Testis (tissue), 3 donors: Measurements from ENCODE around the gene IFFO2. TPM values are rescaled to one million over a fixed set of nuclear protein-coding genes. Genes with fewer than 3 reads are reported as not detected.

ENCODE experiments used
- DNase-seq: peaks from one replicate; pipeline ENCODE4 v3.0.0-alpha.2; 2019
- H3K27ac ChIP-seq, 2 donors: fragments of 200-600 bp; sonication (generic); one replicate each; pipeline ENCODE4 v1.5.1; 2019
- H3K27me3 ChIP-seq: fragments of 200-600 bp; sonication (generic); one replicate; pipeline ENCODE4 v1.5.1; 2019
- H3K36me3 ChIP-seq: fragments of 200-600 bp; sonication (generic); one replicate; pipeline ENCODE4 v1.5.1; 2017; ENCODE audit warnings: low read depth; ENCODE audit errors: missing control alignments
- H3K4me1 ChIP-seq: fragments of 200-600 bp; sonication (generic); one replicate; pipeline ENCODE4 v1.5.1; 2019
- H3K4me3 ChIP-seq, 2 donors: fragments of 200-600 bp; sonication (generic); one replicate each; pipeline ENCODE4 v1.5.1; 2017 to 2019
- H3K9me3 ChIP-seq: fragments of 200-600 bp; sonication (generic); one replicate; pipeline ENCODE4 v1.5.1; 2017
- CTCF ChIP-seq, 3 experiments: fragments of 450-650 bp in 2 of 3; fragments of 200-600 bp in 1 of 3; sonication (generic) in 1 of 3; IDR thresholded peaks; one replicate each; pipeline ENCODE4 v1.5.1; 2016 to 2019; ENCODE audit warnings: antibody characterized with exemption in 3 of 3, mild to moderate bottlenecking in 2 of 3, moderate library complexity in 1 of 3
- POLR2A ChIP-seq: fragments of 450-650 bp; IDR thresholded peaks from one replicate; pipeline ENCODE4 v1.6.1; 2017; ENCODE audit warnings: antibody characterized with exemption, mild to moderate bottlenecking, moderate library complexity
- WGBS, 2 donors: methylation state at CpG; one replicate each; pipeline ENCODE4 v1.1.5; 2018; 5-methylcytosine and 5-hydroxymethylcytosine counted together
- intact Hi-C: fragments of 100-400 bp; cut with DNase I; formaldehyde crosslinking; loops from one replicate; pipeline ENCODE4 v1.15.1; 2023; ENCODE audit warnings: low total_unique reads
- polyA plus RNA-seq: library from polyadenylated mRNA; stranded (reverse); fragments of 350-450 nt; fragmentation: Illumina TruSeq; extraction: RNeasy Lipid Tissue Mini Kit (QIAGEN cat#74804); gene quantifications from one replicate; pipeline ENCODE4 v1.2.3, GENCODE V29; 2014; ENCODE audit warnings: low read depth, low replicate concordance; ENCODE audit not compliant: insufficient read depth
- total RNA-seq, 2 donors: library from RNA; depleted of rRNA; stranded (reverse); fragments of >200 nt; gene quantifications; one replicate each; pipeline ENCODE4 v1.2.3, GENCODE V29; 2016

IFFO2 gene
- total and polyA plus RNA-seq, 3 donors from 2014 or later: 5.0 to 8.5 (median 5.6) TPM

DNA sequence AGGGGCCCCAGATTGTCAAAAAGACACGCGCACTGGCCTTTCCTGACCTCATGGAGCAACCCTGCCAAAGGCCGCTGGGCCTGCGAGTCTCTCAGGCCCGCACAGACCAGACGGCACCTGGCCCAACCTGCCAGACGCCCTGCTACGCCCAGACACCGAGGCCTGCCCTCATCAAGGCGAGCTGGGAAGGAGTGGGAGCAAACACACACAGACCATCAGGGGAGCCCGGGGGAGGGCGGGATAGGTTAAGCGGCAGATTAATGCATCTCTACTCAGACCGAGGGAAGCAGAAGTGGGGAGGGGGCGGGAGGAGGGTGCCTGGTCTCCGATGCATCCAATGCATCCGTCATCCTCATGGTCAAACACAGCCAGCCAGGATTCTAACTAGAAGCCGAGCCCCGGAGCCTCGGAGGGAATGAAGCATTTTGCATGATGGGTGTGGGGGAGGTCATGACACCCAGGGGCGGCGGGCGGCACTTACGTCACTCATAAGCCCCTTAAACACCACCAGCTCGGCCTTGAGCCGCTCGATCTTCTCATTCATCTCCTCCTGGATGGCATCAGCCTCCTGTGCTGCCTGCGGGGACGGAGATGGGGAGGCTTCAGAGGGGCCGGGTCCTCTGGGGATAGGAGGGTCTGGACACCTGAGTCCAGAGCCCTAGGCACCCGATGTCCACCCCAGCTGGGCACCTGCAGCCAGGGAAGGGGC, 37.1 kb downstream of the IFFO2 start:
- no peak for DNase-seq
- Histone ChIP-seq H3K4me3 (no peak overlapping the region), H3K4me1 (peaks cover 19% of the 10 kb centered on the region), H3K36me3 (no peaks in the 10 kb centered on the region), H3K27ac (no peak overlapping the region), H3K9me3 (no peaks in the 10 kb centered on the region), H3K27me3 (no peaks in the 10 kb centered on the region)
- no peak for TF ChIP-seq POLR2A
- TF ChIP-seq CTCF (IDR thresholded peaks at IDR 0.05): no peak
- intact Hi-C loops: no loop called here
- 88% methylated on average over 24 to 27 of the region's 31 CpGs for WGBS, 2 donors

DNA sequence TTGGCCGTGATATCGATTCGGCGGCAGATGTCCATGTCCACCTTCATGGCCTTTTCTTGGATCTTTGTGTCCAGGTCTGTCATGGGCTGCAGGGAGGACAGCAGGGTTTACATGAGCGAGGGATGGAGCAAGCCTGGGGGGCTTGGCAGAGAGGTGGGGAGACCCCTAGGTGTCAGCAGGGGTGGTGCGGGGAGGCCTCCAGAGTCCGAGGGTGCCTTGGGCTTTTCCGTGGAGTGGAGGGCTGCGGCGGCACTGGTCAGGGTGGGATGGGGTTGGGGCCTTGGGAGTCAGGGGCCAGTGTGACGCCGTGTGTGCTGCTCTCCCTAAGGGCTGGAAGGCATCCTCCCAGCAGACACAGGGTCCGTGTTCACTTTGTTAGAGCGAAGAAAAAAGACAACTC, 38.1 kb downstream of the IFFO2 start:
- DNase-seq: no peak
- Histone ChIP-seq H3K27me3 (no peaks in the 10 kb centered on the region), H3K36me3 (no peaks in the 10 kb centered on the region), H3K9me3 (no peaks in the 10 kb centered on the region), H3K4me3 (no peak overlapping the region), H3K4me1 (peaks cover 21% of the 10 kb centered on the region), H3K27ac (no peak overlapping the region)
- no peak for TF ChIP-seq CTCF (IDR thresholded peaks at IDR 0.05)
- TF ChIP-seq POLR2A: no peak
- intact Hi-C loops: no loop called here
- WGBS, 2 donors: 85 to 92% methylated on average over 5 to 14 of the region's 14 CpGs

- no peak overlapping the region for H3K4me3 ChIP-seq
- H3K27me3 ChIP-seq: no peaks in the 10 kb centered on the region
- no peak for DNase-seq
- H3K36me3 ChIP-seq: no peaks in the 10 kb centered on the region
- no peak overlapping the region for H3K27ac ChIP-seq
- TF ChIP-seq POLR2A (no peak), CTCF (IDR thresholded peaks at IDR 0.05) (no peak)
- no peaks in the 10 kb centered on the region for H3K9me3 ChIP-seq
- intact Hi-C loops: no loop called here
- WGBS, 2 donors: 91 to 95% methylated on average over 15 to 30 of the region's 30 CpGs
- H3K4me1 ChIP-seq: peaks cover 15% of the 10 kb centered on the region
These were observed 39.2 kb downstream of the IFFO2 start for GRCh38 chr1:18917071-18917799.

GRCh38 chr1:18915341-18915740, 41.1 kb downstream of the IFFO2 start:
- no peaks in the 10 kb centered on the region for H3K27me3 ChIP-seq
- 75 to 93% methylated on average over 5 to 7 of the region's 7 CpGs for WGBS, 2 donors
- no peak for DNase-seq
- no peak overlapping the region for H3K27ac ChIP-seq
- no peak overlapping the region for H3K4me3 ChIP-seq
- peaks cover 6% of the 10 kb centered on the region for H3K4me1 ChIP-seq
- no peaks in the 10 kb centered on the region for H3K36me3 ChIP-seq
- intact Hi-C loops: no loop called here
- no peak for TF ChIP-seq POLR2A
- no peak for TF ChIP-seq CTCF (IDR thresholded peaks at IDR 0.05)
- no peaks in the 10 kb centered on the region for H3K9me3 ChIP-seq
